Endodermal cell (in vitro differentiated cells): Measurements from ENCODE around the gene RGS7. TPM values are rescaled to one million over a fixed set of nuclear protein-coding genes. Genes with fewer than 3 reads are reported as not detected.

Source experiments
- DNase-seq: peaks from one replicate; pipeline ENCODE4 v3.0.0-alpha.2; 2017
- H3K27ac ChIP-seq: 2 replicates; pipeline ENCODE4 v1.5.1; 2013; ENCODE audit warnings: mild to moderate bottlenecking, low read depth, low read length, moderate library complexity
- H3K27me3 ChIP-seq: 2 replicates; pipeline ENCODE4 v1.6.1; 2013; ENCODE audit warnings: mild to moderate bottlenecking, low read length, moderate library complexity; ENCODE audit not compliant: insufficient read depth, control insufficient read depth, poor library complexity, severe bottlenecking
- H3K36me3 ChIP-seq: 2 replicates; pipeline ENCODE4 v1.7.0; 2013; ENCODE audit warnings: mild to moderate bottlenecking, low read length, moderate library complexity; ENCODE audit not compliant: control insufficient read depth, insufficient read depth
- H3K4me1 ChIP-seq: one replicate; pipeline ENCODE4 v1.7.0; 2013; ENCODE audit warnings: low read length; ENCODE audit not compliant: control insufficient read depth, insufficient read depth
- H3K4me3 ChIP-seq: 2 replicates; pipeline ENCODE4 v1.5.1; 2013; ENCODE audit warnings: mild to moderate bottlenecking, low read length, moderate library complexity
- H3K9ac ChIP-seq: 2 replicates; pipeline ENCODE4 v1.6.1; 2013; ENCODE audit warnings: mild to moderate bottlenecking, low read length, moderate library complexity; ENCODE audit not compliant: poor library complexity, severe bottlenecking; ENCODE audit errors: extremely low read depth
- H3K9me3 ChIP-seq: 2 replicates; pipeline ENCODE4 v1.6.1; 2013; ENCODE audit warnings: mild to moderate bottlenecking, low read length, moderate library complexity; ENCODE audit not compliant: control insufficient read depth
- H3K27ac Mint-ChIP-seq: 2 replicates; pipeline ENCODE4 v1.8.0; 2020; ENCODE audit warnings: mixed read lengths
- H3K27me3 Mint-ChIP-seq: 2 replicates; pipeline ENCODE4 v1.8.0; 2021; ENCODE audit warnings: mild to moderate bottlenecking, mixed read lengths; ENCODE audit not compliant: insufficient read depth
- H3K36me3 Mint-ChIP-seq: 2 replicates; pipeline ENCODE4 v1.8.0; 2020; ENCODE audit warnings: low read depth, mixed read lengths
- H3K4me1 Mint-ChIP-seq: 2 replicates; pipeline ENCODE4 v1.8.0; 2020; ENCODE audit warnings: mixed read lengths
- H3K4me3 Mint-ChIP-seq: 2 replicates; pipeline ENCODE4 v1.8.0; 2020; ENCODE audit warnings: mild to moderate bottlenecking, moderate library complexity, mixed read lengths
- H3K9me3 Mint-ChIP-seq: 2 replicates; pipeline ENCODE4 v1.8.0; 2020; ENCODE audit warnings: mild to moderate bottlenecking, mixed read lengths
- WGBS, 2 experiments: methylation state at CpG; one replicate each; pipeline versions ENCODE4 v1.1.5 to v1.1.7; 2013; ENCODE audit warnings: missing lambda C conversion rate in 2 of 2, mixed read lengths in 1 of 2; ENCODE audit not compliant: insufficient coverage in 1 of 2, insufficient read length in 1 of 2; 5-methylcytosine and 5-hydroxymethylcytosine counted together
- total RNA-seq, 2 donors: library from RNA; stranded (reverse); fragmentation: NEBNext Ultra II Directional in 1 of 2; extraction: Animal tissue kit (Norgen Biotek cat#: 25700) in 1 of 2; gene quantifications; 2 replicates in 1 of 2; 3 replicates in 1 of 2; pipeline ENCODE4 v1.2.1, GENCODE V29; 2021
- TF ChIP-seq, protein P1 (sequence below): fragments of 200-600 bp; sonication (generic); conservative IDR thresholded peaks from 2 replicates; pipeline ENCODE4 v1.5.0; 2021; ENCODE audit warnings: antibody characterized with exemption, mild to moderate bottlenecking

Gene RGS7
- total RNA-seq, 2 donors from 2014 or later, result 1.0 to 1.1 TPM

DNA sequence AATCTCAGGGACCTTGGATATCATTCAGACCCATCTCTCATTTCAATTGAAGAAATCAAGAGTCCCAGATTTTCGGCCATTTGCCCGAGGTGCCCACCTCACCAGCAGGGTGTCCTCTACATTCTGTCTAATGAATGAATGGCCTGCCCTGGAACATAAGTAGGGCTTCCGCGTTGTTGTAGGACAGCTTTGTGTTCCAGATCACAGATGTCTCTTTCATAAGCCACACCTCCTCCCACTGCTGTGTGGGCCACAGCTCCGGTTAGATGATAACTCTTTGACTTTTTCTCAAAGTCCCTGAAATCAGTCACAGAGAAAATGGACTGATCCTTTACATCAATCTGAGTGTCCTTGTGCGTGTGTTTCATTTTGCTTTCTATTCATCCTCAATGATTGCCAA lies 144.4 kb downstream of the RGS7 start:
- no peaks in the 10 kb centered on the region for H3K9me3 Mint-ChIP-seq
- Histone ChIP-seq H3K9me3 (no peaks in the 10 kb centered on the region), H3K36me3 (no peaks in the 10 kb centered on the region), H3K4me1 (peaks cover 2% of the 10 kb centered on the region), H3K27me3 (no peaks in the 10 kb centered on the region), H3K27ac (no peak overlapping the region), H3K9ac (no peak overlapping the region), H3K4me3 (no peak overlapping the region)
- no peak overlapping the region for H3K27ac Mint-ChIP-seq
- H3K4me3 Mint-ChIP-seq, result no peak overlapping the region
- peaks cover 11% of the 10 kb centered on the region for H3K4me1 Mint-ChIP-seq
- TF ChIP-seq, protein P1, sequence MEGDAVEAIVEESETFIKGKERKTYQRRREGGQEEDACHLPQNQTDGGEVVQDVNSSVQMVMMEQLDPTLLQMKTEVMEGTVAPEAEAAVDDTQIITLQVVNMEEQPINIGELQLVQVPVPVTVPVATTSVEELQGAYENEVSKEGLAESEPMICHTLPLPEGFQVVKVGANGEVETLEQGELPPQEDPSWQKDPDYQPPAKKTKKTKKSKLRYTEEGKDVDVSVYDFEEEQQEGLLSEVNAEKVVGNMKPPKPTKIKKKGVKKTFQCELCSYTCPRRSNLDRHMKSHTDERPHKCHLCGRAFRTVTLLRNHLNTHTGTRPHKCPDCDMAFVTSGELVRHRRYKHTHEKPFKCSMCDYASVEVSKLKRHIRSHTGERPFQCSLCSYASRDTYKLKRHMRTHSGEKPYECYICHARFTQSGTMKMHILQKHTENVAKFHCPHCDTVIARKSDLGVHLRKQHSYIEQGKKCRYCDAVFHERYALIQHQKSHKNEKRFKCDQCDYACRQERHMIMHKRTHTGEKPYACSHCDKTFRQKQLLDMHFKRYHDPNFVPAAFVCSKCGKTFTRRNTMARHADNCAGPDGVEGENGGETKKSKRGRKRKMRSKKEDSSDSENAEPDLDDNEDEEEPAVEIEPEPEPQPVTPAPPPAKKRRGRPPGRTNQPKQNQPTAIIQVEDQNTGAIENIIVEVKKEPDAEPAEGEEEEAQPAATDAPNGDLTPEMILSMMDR, result no peak
- no peak for DNase-seq
- 93 to 94% methylated on average over 4 to 6 of the region's 6 CpGs for WGBS, 2 experiments
- H3K27me3 Mint-ChIP-seq, result no peaks in the 10 kb centered on the region
- no peaks in the 10 kb centered on the region for H3K36me3 Mint-ChIP-seq

DNA sequence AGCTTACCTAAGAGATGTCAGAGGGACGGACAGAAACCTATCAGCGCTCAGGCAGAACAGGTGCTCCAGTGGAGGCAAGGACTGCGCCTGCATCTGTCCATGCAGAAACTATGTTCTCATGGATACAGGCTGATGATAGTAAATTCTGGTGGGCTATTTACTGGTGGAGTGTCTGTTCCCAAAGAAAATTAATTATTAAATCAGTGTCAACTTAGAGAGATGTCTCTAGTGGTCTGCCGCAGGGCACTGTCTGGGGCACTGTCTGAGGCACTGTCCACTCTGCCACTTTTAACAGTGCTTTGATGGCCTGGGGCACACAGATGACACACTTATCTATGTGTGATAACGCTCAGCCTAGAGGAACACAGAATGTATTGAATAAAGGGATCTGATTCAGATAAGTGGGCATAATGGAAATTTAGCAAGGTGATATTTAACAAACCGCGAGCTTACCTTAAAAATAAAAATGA lies 148.1 kb downstream of the RGS7 start:
- peaks cover 2% of the 10 kb centered on the region for H3K4me1 ChIP-seq
- Mint-ChIP-seq H3K27me3 (no peaks in the 10 kb centered on the region), H3K4me1 (peaks cover 11% of the 10 kb centered on the region), H3K27ac (no peak overlapping the region), H3K9me3 (no peaks in the 10 kb centered on the region), H3K36me3 (no peaks in the 10 kb centered on the region), H3K4me3 (no peak overlapping the region)
- no peaks in the 10 kb centered on the region for H3K9me3 ChIP-seq
- no peaks in the 10 kb centered on the region for H3K27me3 ChIP-seq
- no peak overlapping the region for H3K27ac ChIP-seq
- TF ChIP-seq, protein P1, result no peak
- 92 to 95% methylated on average over 5 to 7 of the region's 7 CpGs for WGBS, 2 experiments
- H3K36me3 ChIP-seq, result no peaks in the 10 kb centered on the region
- DNase-seq, result no peak
- H3K4me3 ChIP-seq, result no peak overlapping the region
- no peak overlapping the region for H3K9ac ChIP-seq

DNA sequence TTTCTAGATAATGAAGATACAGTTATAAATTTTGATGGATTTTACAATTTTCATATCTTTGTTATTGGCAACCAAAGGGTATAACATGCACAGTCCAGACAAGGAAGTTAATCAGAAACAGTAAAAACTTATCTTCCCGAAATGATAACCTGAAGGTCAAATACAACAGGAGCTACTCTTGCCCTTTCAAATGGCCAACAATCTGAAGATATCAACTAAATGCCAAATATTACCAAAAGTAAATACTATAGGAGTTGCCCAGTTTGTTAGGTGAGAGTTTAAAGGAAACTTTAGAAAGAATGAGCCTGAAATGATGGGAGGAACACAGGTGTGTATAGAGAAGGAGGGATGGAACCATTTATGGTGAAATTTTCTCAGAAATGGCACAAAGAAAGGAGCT lies 153.2 kb downstream of the RGS7 start:
- DNase-seq, result no peak
- no peaks in the 10 kb centered on the region for H3K27me3 ChIP-seq
- H3K4me1 ChIP-seq, result no peaks in the 10 kb centered on the region
- H3K4me3 Mint-ChIP-seq, result no peak overlapping the region
- TF ChIP-seq, protein P1, result no peak
- H3K9me3 ChIP-seq, result no peaks in the 10 kb centered on the region
- H3K4me3 ChIP-seq, result no peak overlapping the region
- peaks cover 15% of the 10 kb centered on the region for H3K4me1 Mint-ChIP-seq
- no peaks in the 10 kb centered on the region for H3K9me3 Mint-ChIP-seq
- no peaks in the 10 kb centered on the region for H3K36me3 ChIP-seq
- no peak overlapping the region for H3K27ac Mint-ChIP-seq
- H3K36me3 Mint-ChIP-seq, result no peaks in the 10 kb centered on the region
- 78% methylated on average over 1 of the region's 1 CpG; no CpG with 5 or more reads in 1 of the 2 experiments for WGBS, 2 experiments
- H3K9ac ChIP-seq, result no peak overlapping the region
- H3K27me3 Mint-ChIP-seq, result no peaks in the 10 kb centered on the region
- H3K27ac ChIP-seq, result no peak overlapping the region
